Gastroesophageal sphincter (tissue), 3 donors: ENCODE results near the gene LURAP1L.
"Not testable (repeated sequence)": the region's sequence is repeated elsewhere in the genome, so short reads cannot be mapped to it uniquely, and the experiment has no call there.

Experiments used
- CTCF ChIP-seq, 4 experiments: fragments of 200-600 bp in 2 of 4; fragments of 450-650 bp in 2 of 4; sonication (generic) in 1 of 4; IDR thresholded peaks; one replicate each; pipeline ENCODE4 v1.5.1; 2017 to 2019; ENCODE audit warnings: antibody characterized with exemption in 4 of 4, mild to moderate bottlenecking in 2 of 4, moderate library complexity in 2 of 4
- EP300 ChIP-seq: sonication (generic); formaldehyde crosslinking; IDR thresholded peaks from one replicate; pipeline ENCODE4 v1.6.1; 2017; ENCODE audit warnings: antibody characterized with exemption, mild to moderate bottlenecking
- POLR2A ChIP-seq, 2 donors: fragments of 450-650 bp; IDR thresholded peaks; one replicate each; pipeline ENCODE4 v1.6.1; 2017; ENCODE audit warnings: antibody characterized with exemption in 2 of 2, mild to moderate bottlenecking in 2 of 2, moderate library complexity in 1 of 2

- TF ChIP-seq CTCF (IDR thresholded peaks at IDR 0.05); EP300; POLR2A (IDR thresholded peaks at IDR 0.05): not testable (repeated sequence)
Measured at GRCh38 chr9:12865380-12865779, 90.6 kb downstream of the LURAP1L start.
